ENCODE results near the gene TUBGCP6. TPM values are rescaled to one million over a fixed set of nuclear protein-coding genes. Genes with fewer than 3 reads are reported as not detected.

The TUBGCP6 gene
- total and polyA plus RNA-seq, 2 donors (not counting 3 experiments of a cell fraction or from before 2014, with no cell fraction given), result 33.1 to 45.3 TPM

GRCh38 chr22:50253941-50254340 is 9.1 kb upstream of the TUBGCP6 start:
- H3K4me1 ChIP-seq (ENCODE audit: control insufficient read depth, extremely low read depth, insufficient read depth, low read length), result peaks cover 11% of the 10 kb centered on the region
- intact Hi-C loops (cut with micrococcal nuclease), result no loop called here

More at GRCh38 chr22:50253941-50254340, 9.1 kb upstream of the TUBGCP6 start:
- BruUV-seq (replicated peaks), result no TSS peak
- FAIRE-seq (no peak), DNase-seq (ENCODE audit: low read depth, low spot score) (no peak)
- no peak overlapping the region for H3K4me2 ChIP-seq (ENCODE audit: insufficient read depth, low read length)
- H2AFZ ChIP-seq (ENCODE audit: low read depth, low read length), result no peak overlapping the region
- dilution Hi-C loops (cut with MboI; ENCODE audit: extremely low pct_ligation_motif_present, low sequenced_read_pairs), result no loop called here
- no peak overlapping the region for H3K4me3 ChIP-seq (replicated peaks in 1 of 3; ENCODE audit: insufficient read depth in 1 of 3, low read depth in 1 of 3, low read length in 3 of 3)
- no peaks in the 10 kb centered on the region for H4K20me1 ChIP-seq (replicated peaks; ENCODE audit: control insufficient read depth, extremely low read depth, insufficient read depth, low read length)
- H3K79me2 ChIP-seq (ENCODE audit: control insufficient read depth, insufficient read depth, low read length), result peaks cover 7% of the 10 kb centered on the region
- H3K9me1 ChIP-seq (replicated peaks; ENCODE audit: control insufficient read depth, extremely low read depth, insufficient read depth, low read length), result no peaks in the 10 kb centered on the region
- CTCF ChIA-PET, result interaction anchor here (1.4 to 4.2 kb wide), 2 partner anchors 87 to 88 kb away, joined by 3 to 60 read pairs; no protein-coding TSS in a partner anchor
- no peak overlapping the region for H3K27ac ChIP-seq (ENCODE audit: insufficient read depth, low read depth, low read length)
- no peak overlapping the region for H3K9ac ChIP-seq (replicated peaks; ENCODE audit: extremely low read depth, insufficient read depth, low read length)
- TF ChIP-seq POLR2AphosphoS5 (IDR thresholded peaks at IDR 0.05; ENCODE audit: insufficient read depth, low read depth, low read length), result no peak
- TF ChIP-seq GATA2 (IDR thresholded peaks at IDR 0.05; ENCODE audit: insufficient read depth, insufficient read length, low read depth, low read length), result no peak
- no peak for TF ChIP-seq JUN (IDR thresholded peaks at IDR 0.05; ENCODE audit: borderline replicate concordance, insufficient read depth, insufficient read length, low read depth)
- TF ChIP-seq CTCF (IDR thresholded peaks at IDR 0.05; ENCODE audit: extremely low read depth in 1 of 2, insufficient read depth in 1 of 2, low read depth in 1 of 2, low read length in 2 of 2), result no peak
- TF ChIP-seq EZH2 (IDR thresholded peaks at IDR 0.05; ENCODE audit: borderline replicate concordance, low read depth, low read length, severe bottlenecking), result no peak
- no peak for TF ChIP-seq POLR2A (IDR thresholded peaks at IDR 0.05; ENCODE audit: low read depth, low read length)
- no peak for TF ChIP-seq MYC (IDR thresholded peaks at IDR 0.05; ENCODE audit: low read depth, low read length)
- no peak for TF ChIP-seq MAX (IDR thresholded peaks at IDR 0.05; ENCODE audit: insufficient read depth, insufficient read length)
- TF ChIP-seq FOS (IDR thresholded peaks at IDR 0.05; ENCODE audit: borderline replicate concordance, insufficient read depth, low read length), result no peak
- no peaks in the 10 kb centered on the region for H3K27me3 ChIP-seq (ENCODE audit: control insufficient read depth in 2 of 2, insufficient read depth in 2 of 2, low read length in 2 of 2)
- peaks cover 0 to 36% of the 10 kb centered on the region in 2 experiments for H3K36me3 ChIP-seq (ENCODE audit: control insufficient read depth in 2 of 2, extremely low read depth in 1 of 2, insufficient read depth in 2 of 2, low read length in 2 of 2)
- no peaks in the 10 kb centered on the region for H3K9me3 ChIP-seq (replicated peaks; ENCODE audit: control insufficient read depth, insufficient read depth, low read length)
- POLR2A ChIA-PET, result no interaction called here

Data from endothelial cell of umbilical vein (primary cell).